A673 (cell line): ENCODE data around the gene ATP8A1.

ENCODE experiments used
- EZH2 ChIP-seq: fragments of 200-600 bp; sonication (generic); IDR thresholded peaks from 2 replicates; pipeline ENCODE4 v1.6.1; 2017; ENCODE audit warnings: borderline replicate concordance, low read depth, mild to moderate bottlenecking, mixed read lengths, antibody characterized with exemption, low read length; ENCODE audit not compliant: poor library complexity, severe bottlenecking
- TF ChIP-seq, protein P1 (sequence below): fragments of 300-800, 200-600 bp; sonication (generic); conservative IDR thresholded peaks from 2 replicates; pipeline ENCODE4 v1.5.1; 2017; ENCODE audit warnings: low read depth, mild to moderate bottlenecking, antibody characterized with exemption, low read length, moderate library complexity, mixed read lengths

DNA sequence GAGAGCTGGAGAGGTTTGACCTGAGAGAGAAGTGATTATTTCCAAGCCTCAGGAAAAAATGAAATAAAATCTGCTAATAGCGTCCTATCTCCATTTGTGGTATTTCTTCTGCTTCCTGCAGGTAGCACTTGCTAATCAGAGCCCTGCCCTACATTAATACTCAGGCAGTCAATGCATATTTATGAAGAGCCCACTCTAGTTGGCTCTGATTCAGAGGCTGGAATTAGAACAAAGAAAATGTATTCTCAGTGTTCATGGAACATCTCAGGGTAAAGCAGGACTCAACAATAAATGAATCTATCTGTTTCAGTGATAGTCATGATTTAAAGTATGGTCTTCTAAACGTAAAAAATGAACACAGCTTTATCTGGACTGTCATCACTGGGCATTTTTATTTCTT is 1.4 kb upstream of the ATP8A1 start:
- TF ChIP-seq, protein P1, sequence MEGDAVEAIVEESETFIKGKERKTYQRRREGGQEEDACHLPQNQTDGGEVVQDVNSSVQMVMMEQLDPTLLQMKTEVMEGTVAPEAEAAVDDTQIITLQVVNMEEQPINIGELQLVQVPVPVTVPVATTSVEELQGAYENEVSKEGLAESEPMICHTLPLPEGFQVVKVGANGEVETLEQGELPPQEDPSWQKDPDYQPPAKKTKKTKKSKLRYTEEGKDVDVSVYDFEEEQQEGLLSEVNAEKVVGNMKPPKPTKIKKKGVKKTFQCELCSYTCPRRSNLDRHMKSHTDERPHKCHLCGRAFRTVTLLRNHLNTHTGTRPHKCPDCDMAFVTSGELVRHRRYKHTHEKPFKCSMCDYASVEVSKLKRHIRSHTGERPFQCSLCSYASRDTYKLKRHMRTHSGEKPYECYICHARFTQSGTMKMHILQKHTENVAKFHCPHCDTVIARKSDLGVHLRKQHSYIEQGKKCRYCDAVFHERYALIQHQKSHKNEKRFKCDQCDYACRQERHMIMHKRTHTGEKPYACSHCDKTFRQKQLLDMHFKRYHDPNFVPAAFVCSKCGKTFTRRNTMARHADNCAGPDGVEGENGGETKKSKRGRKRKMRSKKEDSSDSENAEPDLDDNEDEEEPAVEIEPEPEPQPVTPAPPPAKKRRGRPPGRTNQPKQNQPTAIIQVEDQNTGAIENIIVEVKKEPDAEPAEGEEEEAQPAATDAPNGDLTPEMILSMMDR: no peak
- no peak for TF ChIP-seq EZH2
